CD1c-positive myeloid dendritic cell (primary cell): Measurements from ENCODE around the gene TMEM132C.

Source experiments
- DNase-seq: peaks from one replicate; pipeline ENCODE4 v3.0.0-alpha.2; 2016; ENCODE audit errors: extremely low spot score

Gene TMEM132C

DNA sequence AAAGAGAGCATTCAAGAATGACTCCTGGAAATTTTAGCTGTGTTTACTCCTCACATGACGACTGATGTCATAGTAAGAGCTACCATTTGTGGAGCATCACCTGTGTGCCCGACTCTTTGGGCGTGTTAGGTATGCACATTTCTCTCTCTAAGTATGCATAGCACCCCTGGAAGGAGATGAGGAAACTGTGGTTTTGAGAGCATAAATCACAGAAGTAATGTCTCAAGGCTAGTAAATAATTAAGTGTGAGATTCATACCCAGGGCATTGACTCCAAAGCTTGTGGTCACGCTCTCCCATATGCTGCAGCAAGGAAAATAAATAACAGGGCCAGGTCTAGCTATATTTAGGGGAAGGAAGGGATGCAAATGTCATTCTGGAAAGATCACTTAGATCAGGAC, 340.7 kb downstream of the TMEM132C start:
- no peak for DNase-seq

DNA sequence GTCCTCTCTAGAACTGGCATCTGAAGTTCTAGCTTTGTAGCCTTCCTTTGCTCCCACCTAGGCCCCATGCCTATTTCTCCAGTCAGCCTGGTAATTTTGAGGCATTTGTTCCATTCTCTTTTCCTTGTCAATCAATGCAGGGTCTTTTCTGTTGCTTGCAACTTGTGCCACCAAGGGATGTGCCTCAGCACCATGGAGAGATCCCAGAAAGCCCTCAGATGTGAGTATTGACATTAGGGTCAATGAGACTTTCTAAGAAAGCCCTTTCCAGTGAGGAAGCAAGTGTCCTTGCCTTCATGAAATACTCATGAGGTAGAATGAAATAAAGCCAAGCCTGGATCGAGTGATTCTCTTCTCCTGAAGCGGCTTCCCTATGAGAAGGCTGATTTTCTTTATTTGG, 342.9 kb downstream of the TMEM132C start:
- DNase-seq = no peak

DNA sequence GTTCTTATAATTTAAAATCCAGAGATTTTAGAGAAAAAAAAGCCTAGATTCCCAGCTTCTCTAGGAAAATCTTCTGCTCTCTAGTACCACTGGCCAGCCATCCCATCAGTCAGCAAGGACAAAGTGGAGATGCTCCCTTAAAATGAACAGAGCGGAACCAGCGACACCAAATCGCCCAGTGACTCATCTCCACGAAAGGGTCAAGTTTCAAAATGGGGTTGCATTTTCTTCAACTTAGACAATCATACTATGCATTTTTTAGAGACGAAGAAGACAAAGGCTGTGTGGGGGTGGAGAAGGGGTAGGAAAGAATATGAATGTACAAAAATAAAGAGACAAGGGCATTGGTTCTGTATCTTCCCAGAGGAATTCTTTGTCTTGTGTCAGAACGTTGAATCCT, 344.8 kb downstream of the TMEM132C start:
- no peak for DNase-seq

DNA sequence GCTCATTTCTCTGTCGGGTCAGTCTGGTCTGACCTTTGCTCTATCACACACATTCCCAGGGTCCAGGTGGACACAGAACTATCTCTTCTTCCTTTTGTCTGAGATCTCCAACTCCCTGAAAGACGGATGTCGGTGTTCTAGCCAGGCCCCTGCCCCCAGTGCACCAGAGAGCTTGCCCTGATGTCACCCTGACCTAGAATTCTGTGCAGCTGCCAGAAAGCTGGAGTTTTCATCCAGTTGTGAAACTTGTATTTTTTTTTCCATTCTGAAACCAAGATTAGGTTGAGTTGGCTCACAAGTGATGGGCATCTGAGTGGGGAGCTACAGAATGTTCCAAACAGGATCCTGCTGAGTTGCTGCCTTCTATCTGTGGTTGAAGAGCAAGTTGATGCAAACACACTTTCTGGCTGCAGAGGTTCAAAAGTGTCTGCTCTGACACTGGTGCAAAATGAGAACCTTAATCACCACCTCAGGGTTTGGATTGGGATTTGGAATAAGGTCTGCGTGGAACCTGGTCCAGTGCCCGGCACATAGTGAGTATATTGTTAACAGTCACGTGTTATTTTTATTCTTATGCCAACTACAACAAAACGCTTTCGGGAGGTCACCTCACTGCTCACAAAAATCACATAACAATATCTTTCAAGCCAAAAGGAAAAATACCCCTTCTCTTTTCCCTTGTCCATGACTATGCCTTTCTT, 345.3 kb downstream of the TMEM132C start:
- no peak for DNase-seq

DNA sequence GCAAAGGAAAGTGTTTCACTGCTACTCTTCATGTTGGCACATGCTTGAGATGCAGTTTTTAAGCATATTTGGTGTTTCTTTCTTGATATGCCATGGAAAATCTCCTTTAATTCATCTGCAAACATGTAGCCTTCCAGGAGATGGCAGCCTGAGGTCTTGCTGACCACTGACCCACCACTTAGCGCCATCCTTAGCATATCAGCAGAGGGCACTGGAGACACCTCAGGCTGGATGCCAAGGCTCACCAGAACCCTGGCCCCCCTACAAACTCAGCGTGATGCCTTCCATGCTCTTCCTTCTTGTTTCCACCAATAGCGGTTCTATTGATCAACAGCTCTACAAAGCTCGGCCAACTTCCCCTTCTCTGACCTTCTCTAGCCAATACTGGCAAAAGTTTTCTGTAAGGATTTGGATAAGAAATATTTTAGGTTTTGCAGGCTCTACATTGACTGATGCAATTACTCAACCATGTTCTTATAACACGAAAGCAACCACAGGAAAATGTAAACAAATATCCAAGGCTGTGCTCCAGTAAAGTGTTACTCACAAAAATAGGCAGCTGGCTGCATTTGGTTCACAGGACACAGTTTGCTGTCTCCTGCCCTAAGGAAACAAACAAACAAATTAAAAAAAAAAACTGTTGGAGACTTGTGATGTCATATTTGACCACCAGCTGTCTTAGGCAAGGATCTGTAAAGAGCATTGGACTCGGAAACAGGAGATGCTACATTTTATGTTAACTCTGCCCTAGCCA, 347.0 kb downstream of the TMEM132C start:
- DNase-seq = no peak

DNA sequence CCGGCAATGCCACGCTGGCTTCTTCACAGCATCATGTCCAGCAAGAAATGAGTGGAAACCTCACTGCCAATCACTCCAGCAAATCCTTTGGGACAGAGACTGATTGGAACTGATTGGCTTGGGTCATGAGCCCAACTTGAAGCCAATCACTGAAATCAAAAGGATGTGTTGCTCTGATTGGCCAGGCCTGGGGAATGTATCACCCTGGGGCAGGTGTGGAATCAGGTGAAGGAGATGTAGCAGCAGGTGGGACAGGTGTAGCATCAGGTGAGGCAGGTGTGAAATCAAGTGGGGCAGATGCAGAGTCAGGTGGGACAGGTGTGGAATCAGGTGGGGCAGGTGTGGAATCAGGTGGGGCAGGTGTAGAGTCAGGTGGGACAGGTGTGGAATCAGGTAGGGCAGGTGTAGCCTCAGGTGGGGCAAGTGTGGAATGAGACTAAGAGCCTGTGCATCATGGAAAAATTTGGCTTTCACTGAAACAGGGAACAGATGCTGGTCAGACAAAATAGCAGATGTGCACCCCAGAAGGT, 350.4 kb downstream of the TMEM132C start:
- no peak for DNase-seq

DNA sequence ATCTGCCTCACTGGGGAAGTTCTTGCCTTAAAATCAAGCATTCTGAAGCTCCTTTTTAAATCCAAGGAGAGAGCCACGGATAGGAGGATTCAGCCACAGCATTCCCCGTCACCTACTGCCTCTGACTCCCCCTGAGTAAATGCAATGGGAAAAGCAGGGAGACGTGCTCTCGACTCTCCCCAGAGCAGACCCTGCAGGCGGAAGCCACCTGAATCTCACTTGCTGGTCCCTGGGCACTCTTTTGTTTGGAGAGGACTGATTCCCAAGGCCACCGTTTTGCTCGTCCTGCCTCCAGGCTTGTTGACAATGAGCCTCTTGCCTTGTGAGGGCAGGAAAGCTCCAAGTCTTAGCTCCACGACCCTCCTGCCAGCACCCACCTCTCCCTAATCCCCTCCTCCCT, 352.3 kb downstream of the TMEM132C start:
- no peak for DNase-seq

DNA sequence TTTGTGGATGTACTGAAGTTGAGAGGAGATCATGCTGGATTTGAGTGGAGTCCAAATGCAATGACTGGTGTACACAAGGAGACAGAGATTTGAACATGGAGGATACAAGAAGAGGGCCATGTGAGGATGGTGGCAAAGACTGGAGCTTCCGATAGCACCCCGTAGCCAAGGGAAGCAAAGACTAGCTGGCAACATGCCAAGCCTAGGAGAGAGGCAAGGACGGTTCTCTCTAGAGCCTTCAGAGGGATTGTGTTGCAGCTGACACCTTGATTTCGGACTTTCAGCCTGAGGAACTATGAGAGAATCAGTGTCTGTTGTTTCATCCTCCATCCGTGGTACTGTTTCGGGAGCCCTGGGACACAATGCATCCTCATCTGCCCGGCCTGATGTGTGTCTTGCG, 354.3 kb downstream of the TMEM132C start:
- no peak for DNase-seq

DNA sequence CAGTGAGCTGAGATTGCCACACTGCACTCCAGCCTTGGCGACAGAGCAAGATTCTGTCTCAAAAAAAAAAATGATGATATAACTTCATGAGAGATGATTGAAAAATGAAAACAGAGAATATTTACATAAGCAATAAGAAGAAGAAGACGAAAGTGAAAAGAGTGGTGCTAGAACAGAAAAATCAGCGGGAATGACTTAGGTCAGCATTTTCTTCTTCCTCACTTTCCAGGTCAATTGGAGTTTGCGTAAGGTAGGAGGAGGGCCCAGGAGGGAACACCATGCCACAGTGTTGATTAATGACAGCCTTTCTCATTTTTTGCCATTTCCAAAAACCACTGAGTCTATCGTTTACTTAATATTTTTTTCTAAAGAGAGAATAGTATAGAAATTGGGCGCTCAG, 356.8 kb downstream of the TMEM132C start:
- DNase-seq = no peak

DNA sequence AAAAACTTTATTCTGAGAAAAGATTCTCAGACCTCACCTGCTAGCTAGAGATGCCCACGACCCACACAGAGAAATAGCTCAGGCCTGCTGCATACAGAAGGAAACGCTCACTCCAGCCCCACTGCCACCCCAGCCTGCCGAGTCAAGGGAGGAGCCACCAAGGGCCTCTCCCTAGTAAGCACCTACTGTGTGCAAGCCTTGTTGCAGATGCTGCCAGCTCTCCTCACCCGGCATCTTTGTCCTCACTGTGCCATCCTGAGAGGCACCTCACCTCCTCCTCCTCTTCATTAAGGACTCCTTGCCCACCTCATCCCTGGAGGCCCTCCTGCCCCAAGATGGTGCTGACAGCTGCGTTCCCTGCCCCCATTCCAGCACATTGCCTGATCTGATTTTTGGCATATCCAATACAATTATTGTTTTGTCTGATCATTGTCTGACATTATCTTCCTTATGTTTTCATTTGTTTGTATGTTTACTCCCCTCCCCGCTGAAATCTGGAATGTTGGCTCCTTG, 359.9 kb downstream of the TMEM132C start:
- no peak for DNase-seq

DNA sequence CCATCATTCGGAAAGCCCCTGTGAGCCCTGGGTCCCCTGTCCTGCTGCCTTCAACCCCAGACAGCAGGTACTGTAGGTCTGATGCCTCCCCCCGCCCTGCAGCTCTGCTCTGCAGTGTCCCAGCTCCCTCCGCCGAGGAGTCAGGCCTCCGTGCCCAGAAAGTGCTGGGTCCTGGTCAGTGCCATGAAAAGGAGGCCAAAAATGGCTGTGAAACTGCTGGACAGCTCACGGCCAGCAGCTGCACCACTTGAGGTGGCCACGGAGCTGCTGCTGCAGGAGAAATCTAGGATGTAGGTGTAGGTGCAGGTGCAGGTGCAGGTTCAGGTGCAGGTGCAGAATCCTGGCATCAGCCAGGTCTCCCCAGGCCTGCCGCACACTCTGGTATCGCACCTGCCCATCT, 360.7 kb downstream of the TMEM132C start:
- DNase-seq = no peak

DNA sequence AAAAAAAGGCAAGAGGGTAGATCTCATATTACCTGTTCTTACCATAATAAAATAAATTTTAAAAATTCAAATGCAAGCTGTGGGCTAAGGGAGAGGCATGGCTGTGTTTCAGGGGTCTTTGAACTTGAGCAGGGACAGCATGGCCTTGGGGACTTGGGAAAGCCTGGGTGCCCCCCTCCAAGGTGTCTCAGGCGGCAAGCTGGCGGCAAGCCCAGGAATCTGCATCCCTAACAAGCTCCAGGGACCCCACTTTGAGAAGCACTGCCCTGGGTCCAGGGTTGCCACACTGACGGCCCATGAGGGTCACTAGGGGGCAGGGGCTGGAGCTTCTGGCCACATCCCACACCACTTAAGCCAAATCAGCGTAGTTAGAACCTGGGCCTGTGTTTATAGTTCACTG, 363.0 kb downstream of the TMEM132C start:
- DNase-seq = no peak

DNA sequence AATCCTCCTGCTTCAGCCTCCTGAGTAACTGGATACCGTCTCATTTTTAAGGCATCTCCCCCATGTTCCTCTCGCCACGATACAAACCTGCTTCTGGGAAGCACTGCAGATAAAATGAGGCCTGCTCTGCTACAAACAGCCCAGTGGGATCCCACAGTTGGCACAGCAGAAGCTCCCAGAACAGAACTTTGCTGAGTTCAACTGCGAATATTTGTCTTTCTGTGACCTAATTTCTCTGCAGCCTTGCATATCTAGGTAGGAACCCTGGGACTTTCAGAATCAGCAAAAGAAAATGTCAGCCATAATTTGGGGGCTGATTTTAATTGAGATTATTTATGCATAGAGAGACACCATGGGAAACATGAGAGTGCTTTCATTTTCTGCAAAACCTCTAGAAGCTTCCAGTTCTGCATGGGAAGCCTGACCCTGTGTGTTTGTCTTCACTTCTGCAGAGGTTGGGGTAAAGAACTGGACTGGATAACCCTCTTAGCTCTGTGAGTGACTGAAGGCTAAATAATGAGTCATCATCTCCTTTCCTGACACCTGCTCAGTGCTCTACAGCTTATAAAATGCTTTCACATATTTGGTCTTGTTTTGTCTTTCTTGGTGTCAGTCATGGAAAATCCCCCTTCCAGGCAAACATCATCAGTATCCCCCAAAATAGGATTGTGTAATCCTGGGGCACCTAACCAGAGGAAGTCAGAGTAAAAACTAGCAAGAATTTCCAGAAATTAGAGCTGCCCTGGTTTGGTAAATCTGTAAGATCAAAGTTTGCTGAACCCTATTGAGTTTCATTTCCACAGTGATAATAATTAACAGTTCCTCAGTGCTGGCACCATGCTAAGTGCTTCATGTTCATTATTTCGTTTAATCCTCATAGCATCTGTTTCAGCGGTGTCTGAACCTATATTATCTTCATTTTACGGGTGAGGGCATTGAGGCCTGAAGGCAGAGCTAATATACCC, 371.0 kb downstream of the TMEM132C start:
- no peak for DNase-seq

DNA sequence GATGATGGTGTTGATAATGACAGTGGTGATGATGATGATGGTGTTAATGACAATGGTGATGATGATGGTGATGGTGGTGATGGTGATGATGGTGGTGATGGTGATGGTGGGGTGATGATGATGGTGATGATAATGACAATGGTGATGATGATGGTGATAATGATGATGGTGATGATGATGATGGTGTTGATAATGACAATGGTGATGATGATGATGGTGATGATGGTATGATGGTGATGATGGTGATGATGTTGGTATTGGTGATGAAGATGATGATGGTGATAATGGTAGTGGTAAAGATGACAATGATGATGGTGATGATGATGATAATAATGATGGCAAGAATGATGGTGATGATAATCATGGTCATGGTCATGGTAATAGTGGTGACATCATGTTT, 372.1 kb downstream of the TMEM132C start:
- no peak for DNase-seq

DNA sequence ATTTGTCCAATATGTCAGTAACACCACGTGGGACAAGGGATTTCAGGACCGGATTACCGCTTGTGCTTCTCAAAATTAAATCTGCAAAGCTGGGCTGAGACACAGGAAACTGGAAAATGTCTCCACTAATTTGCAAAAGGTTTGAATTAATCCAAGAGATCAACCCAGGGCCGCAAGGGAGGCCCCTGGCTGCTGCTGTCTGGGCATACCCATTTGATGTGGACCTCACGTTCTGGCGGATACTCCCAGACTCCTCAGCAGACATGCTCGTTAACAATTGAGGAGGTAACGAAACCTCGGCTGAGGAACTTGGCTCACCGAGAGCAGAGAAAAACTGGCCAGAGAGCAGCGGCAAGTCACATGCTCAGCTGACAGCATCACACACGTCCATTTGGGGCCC, 376.2 kb downstream of the TMEM132C start:
- no peak for DNase-seq

DNA sequence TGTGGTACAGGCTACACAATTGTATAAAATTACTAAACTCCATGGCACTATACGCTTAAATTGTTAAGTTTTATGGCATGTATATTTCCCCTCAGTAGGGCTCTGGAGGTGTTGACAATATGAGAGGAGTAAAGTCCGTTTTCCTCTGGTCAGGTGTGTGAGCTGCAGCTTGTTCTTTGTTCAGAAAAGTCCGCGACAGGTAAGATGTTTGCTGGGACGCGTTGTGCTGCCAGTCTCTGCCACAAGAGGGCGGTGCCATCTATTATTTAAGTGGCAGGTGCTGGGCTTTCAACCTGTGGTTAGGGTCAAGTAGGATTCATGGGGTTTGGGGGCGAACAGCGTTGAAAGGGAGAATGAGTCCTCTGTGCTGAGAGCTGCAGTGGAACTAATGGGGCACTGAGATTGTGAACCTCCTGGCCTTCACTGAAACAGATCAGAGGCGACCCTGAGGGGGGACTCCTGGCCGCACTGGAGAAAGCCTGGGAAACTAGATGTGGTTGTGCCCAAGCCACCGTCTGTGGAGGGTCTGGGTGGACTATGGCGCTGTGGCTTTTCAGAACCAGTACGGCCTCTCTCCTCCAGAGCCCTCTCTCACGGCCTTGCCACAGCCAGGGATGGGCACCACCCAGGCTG, 377.8 kb downstream of the TMEM132C start:
- DNase-seq = peak; percentile 5

DNA sequence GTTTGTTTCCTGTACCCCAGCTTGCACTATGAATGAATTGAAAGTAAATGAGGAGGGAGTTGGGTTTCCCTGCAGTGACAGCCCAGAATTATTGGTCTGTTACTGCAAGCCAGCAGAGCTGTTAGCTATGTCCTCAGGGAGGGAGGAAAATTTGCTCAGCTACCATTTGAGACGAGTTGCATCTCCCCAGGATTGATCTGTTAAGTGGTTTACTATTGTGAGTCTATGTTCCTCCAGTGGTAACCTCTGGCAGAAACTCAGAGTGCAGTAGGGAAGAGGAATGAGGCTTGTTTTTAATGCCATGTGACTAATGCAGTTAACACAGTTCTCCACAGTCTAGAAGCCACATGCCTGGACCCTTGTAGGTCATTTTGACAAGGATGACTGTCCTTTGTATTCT, 382.9 kb downstream of the TMEM132C start:
- no peak for DNase-seq

DNA sequence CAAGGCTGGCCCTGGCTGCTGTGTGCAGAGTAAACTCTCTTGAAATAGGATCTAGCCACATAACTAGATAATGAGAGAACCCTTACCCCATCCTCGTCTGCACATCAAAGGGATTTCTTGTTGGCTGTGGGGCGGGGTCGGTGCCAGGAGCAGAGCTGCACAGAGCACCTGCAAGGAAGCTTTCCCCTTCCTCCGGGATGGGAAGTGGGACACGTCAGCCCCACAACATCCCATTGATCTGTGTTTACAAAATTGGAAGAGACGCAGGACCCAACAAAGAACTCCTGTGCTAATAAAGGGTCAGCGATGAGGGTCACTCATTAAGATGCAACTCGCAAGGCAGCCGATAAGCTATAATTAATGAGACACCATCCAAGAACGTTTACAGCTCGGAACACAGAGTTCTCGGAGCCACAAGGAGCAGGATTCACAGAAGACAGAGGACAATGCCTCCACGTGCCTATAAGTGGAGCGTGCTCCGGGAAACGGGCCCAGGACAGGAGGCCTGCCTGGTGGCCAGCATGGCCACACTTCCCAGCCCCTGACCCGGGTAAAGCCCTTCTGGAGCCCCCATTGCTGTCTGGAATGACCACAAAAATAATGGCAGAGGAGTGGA, 385.3 kb downstream of the TMEM132C start:
- no peak for DNase-seq

DNA sequence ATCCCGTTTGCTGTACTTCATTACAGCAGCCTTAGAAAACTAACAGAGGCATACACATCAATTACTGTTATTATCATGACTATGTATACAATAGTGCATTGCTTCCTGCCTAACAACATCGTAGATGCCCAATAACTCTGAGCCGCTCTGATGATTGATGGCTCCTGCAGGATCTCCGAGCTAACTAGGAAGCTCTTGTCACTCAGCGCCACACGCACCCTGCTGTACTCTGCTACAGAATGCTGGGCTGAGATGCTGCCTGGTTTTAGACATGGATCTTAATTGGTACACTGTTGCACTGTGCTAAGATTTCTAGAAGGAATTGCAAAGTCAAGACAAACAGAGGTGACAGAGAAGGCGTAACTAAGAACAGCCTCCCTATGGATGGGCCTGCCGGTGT, 387.5 kb downstream of the TMEM132C start:
- no peak for DNase-seq

DNA sequence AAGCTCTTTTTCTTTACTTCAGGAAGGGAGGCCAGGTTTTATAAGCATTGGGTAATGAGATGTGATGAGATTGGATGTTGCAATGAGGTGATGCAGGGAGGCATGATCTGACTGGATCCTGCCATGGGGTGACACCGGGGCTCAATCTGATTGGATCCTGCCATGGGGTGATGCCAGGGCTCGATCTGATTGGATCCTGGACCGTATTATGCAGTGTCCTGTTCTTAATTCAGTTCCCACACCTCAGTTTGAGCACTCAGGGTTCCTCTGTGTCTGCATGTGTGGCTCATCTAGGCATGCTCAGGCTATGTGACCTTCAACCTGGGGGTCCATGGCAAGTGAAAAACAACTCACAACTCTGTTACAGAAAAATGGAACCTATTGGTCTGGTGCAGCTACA, 390.4 kb downstream of the TMEM132C start:
- no peak for DNase-seq
